ENCODE measurements around the gene MAPKAPK3. TPM values are rescaled to one million over a fixed set of nuclear protein-coding genes. Genes with fewer than 3 reads are reported as not detected.

Gene MAPKAPK3
- total and polyA plus RNA-seq, 2 experiments from 2014 or later: 33.2 to 72.1 TPM

- Histone ChIP-seq H3K4me2 (ENCODE audit: unreplicated experiment) (peak overlapping the region; percentile 40), H3K9me3 (ENCODE audit: low read depth) (no peaks in the 10 kb centered on the region), H3F3A (ENCODE audit: insufficient read depth) (peaks cover 26% of the 10 kb centered on the region), H3K9me2 (ENCODE audit: insufficient read depth) (no peaks in the 10 kb centered on the region), H3K27ac (no peak overlapping the region), H3K9ac (no peak overlapping the region), H4K20me1 (ENCODE audit: insufficient read depth) (no peaks in the 10 kb centered on the region), H3K27me3 (replicated peaks; ENCODE audit: insufficient read depth) (no peaks in the 10 kb centered on the region), H3K4me3 (no peak overlapping the region), H3K79me2 (ENCODE audit: insufficient read depth) (peaks cover 47% of the 10 kb centered on the region), H3K4me1 (ENCODE audit: insufficient read depth) (peaks cover 57% of the 10 kb centered on the region), H3K36me3 (ENCODE audit: low read depth) (no peaks in the 10 kb centered on the region), H2AFZ (no peak overlapping the region)
- peak; percentile 77 for DNase-seq
- in situ Hi-C loops (cut with MboI): loop anchor here (10.0 kb wide), 1 partner anchor 751 kb away; no protein-coding TSS in a partner anchor
- WGBS, 2 experiments (ENCODE audit: low coverage in 1 of 2, low lambda C conversion rate in 2 of 2, missing lambda C conversion rate in 2 of 2): 31 to 41% methylated on average over 6 of the region's 6 CpGs
- TF ChIP-seq EZH2phosphoT487 (IDR thresholded peaks at IDR 0.05; ENCODE audit: insufficient read depth, low read depth) (no peak), EZH2 (IDR thresholded peaks at IDR 0.05; ENCODE audit: insufficient read depth, poor library complexity, severe bottlenecking) (no peak)
Measured at GRCh38 chr3:50623840-50624474, 7.0 kb downstream of the MAPKAPK3 start.

DNA sequence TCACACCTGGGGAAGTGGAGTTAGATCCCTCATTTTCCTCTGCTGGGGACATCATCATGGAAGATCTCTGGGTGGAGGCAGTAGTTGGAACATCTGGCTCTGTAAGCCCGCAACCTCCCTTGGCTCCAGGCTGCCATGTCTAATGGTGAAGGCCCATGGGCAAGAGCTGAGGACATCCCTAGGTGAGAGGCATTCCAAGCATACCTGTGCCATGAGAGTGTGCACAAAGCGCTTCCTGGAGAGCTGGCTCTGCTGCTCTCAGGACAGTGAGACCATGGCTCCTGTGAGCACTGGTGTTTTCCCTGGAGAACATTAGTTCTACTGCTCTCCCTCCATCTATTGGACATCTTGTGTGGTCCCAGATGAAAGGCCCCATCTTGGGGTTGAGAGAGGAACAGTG, 7.7 kb downstream of the MAPKAPK3 start:
- Histone ChIP-seq H3K36me3 (ENCODE audit: low read depth) (no peaks in the 10 kb centered on the region), H3K4me1 (ENCODE audit: insufficient read depth) (peaks cover 57% of the 10 kb centered on the region), H3K9ac (no peak overlapping the region), H3K9me3 (ENCODE audit: low read depth) (no peaks in the 10 kb centered on the region), H2AFZ (no peak overlapping the region), H3K9me2 (ENCODE audit: insufficient read depth) (no peaks in the 10 kb centered on the region), H3K27ac (no peak overlapping the region), H4K20me1 (ENCODE audit: insufficient read depth) (no peaks in the 10 kb centered on the region), H3K27me3 (replicated peaks; ENCODE audit: insufficient read depth) (no peaks in the 10 kb centered on the region), H3K4me3 (no peak overlapping the region), H3F3A (ENCODE audit: insufficient read depth) (peaks cover 26% of the 10 kb centered on the region), H3K79me2 (ENCODE audit: insufficient read depth) (peaks cover 49% of the 10 kb centered on the region), H3K4me2 (ENCODE audit: unreplicated experiment) (peak overlapping the region; percentile 9)
- no peak for DNase-seq
- in situ Hi-C loops (cut with MboI): loop anchor here (10.0 kb wide), 1 partner anchor 750 kb away; no protein-coding TSS in a partner anchor
- 96 to 100% methylated on average over 2 of the region's 2 CpGs for WGBS, 2 experiments (ENCODE audit: low coverage in 1 of 2, low lambda C conversion rate in 2 of 2, missing lambda C conversion rate in 2 of 2)
- TF ChIP-seq EZH2phosphoT487 (IDR thresholded peaks at IDR 0.05; ENCODE audit: insufficient read depth, low read depth): no peak
- no peak for TF ChIP-seq EZH2 (IDR thresholded peaks at IDR 0.05; ENCODE audit: insufficient read depth, poor library complexity, severe bottlenecking)

DNA sequence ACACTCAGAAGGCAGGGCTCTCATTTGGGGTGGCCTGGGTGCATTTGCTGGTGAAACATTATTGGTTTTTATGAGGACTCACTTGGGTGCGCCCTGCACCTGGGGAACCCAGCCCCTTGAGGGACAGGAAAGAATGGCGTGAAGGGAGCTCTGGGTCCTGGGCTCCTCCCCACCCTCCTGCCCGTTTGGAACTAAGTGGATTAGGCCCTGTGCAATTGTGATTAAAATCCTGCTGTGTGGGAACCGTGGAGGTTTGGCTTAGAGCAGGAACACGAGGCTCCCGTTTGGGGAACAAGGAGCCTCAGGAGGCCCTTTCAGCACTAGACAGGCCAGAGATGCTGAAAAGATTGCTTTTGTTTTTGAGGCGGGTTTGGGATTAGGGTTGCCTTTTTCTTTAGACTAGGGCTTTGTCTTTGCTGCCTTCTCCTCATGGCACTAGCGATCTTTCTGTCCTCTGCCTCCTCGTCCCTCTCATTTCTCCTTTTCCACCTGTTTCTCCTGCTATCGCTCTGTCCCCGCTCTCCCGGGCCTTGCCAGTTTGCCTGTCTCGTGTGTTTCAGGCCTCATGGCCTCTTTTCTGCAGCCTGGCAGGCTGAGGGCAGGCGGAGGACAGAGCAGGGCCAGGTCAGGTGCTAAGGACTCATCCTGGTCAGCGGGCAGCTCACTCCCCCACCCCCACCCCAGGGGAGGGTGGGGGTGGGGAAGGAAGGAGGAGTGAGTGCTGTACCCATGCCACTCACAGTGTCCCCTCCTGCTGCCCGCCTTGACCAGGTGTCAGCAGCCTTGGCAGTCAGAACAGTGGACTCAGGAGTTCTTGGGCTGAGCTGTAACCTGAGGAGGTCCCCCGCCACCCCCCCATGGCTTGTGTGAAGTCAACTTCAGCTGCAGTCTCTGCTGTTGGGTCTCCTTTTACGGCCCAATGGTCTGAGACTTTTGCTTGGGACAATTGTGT, 8.6 kb downstream of the MAPKAPK3 start:
- Histone ChIP-seq H3K79me2 (ENCODE audit: insufficient read depth) (peaks cover 49% of the 10 kb centered on the region), H3F3A (ENCODE audit: insufficient read depth) (peaks cover 26% of the 10 kb centered on the region), H3K4me3 (no peak overlapping the region), H2AFZ (no peak overlapping the region), H3K9me3 (ENCODE audit: low read depth) (no peaks in the 10 kb centered on the region), H3K4me1 (ENCODE audit: insufficient read depth) (peaks cover 49% of the 10 kb centered on the region), H3K4me2 (ENCODE audit: unreplicated experiment) (no peak overlapping the region), H3K9ac (no peak overlapping the region), H3K9me2 (ENCODE audit: insufficient read depth) (no peaks in the 10 kb centered on the region), H4K20me1 (ENCODE audit: insufficient read depth) (no peaks in the 10 kb centered on the region), H3K27ac (no peak overlapping the region), H3K36me3 (ENCODE audit: low read depth) (no peaks in the 10 kb centered on the region), H3K27me3 (replicated peaks; ENCODE audit: insufficient read depth) (no peaks in the 10 kb centered on the region)
- 85 to 87% methylated on average over 15 to 18 of the region's 18 CpGs for WGBS, 2 experiments (ENCODE audit: low coverage in 1 of 2, low lambda C conversion rate in 2 of 2, missing lambda C conversion rate in 2 of 2)
- DNase-seq: no peak
- TF ChIP-seq EZH2phosphoT487 (IDR thresholded peaks at IDR 0.05; ENCODE audit: insufficient read depth, low read depth) (no peak), EZH2 (IDR thresholded peaks at IDR 0.05; ENCODE audit: insufficient read depth, poor library complexity, severe bottlenecking) (no peak)
- in situ Hi-C loops (cut with MboI): loop anchor here (10.0 kb wide), 1 partner anchor 749 kb away; no protein-coding TSS in a partner anchor

DNA sequence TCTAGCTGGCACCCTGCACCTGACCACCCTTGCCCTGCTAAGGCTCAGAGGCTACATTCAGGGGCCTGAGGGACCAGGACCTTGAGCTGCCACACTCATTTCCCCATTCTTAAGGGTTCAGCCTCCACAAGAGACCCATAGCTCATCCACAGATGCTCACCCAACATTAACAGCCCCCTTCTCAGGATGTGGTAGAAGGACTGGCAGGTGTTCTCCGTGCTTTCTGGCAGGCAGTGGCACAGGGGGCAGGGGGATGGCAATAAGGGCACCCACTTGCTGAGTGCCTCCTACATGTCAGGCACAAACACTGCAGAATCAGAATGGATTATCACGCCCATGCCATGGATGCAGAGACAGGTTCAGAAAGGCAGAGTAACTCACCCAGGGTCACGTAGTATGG, 9.4 kb downstream of the MAPKAPK3 start:
- H3K9ac ChIP-seq: no peak overlapping the region
- peaks cover 55% of the 10 kb centered on the region for H3K79me2 ChIP-seq (ENCODE audit: insufficient read depth)
- in situ Hi-C loops (cut with MboI): loop anchor here (10.0 kb wide), 1 partner anchor 748 kb away; no protein-coding TSS in a partner anchor
- peaks cover 26% of the 10 kb centered on the region for H3F3A ChIP-seq (ENCODE audit: insufficient read depth)
- no peaks in the 10 kb centered on the region for H3K9me3 ChIP-seq (ENCODE audit: low read depth)
- H3K27me3 ChIP-seq (replicated peaks; ENCODE audit: insufficient read depth): no peaks in the 10 kb centered on the region
- TF ChIP-seq EZH2 (IDR thresholded peaks at IDR 0.05; ENCODE audit: insufficient read depth, poor library complexity, severe bottlenecking): no peak
- no peak for TF ChIP-seq EZH2phosphoT487 (IDR thresholded peaks at IDR 0.05; ENCODE audit: insufficient read depth, low read depth)
- no peak overlapping the region for H2AFZ ChIP-seq
- H3K36me3 ChIP-seq (ENCODE audit: low read depth): no peaks in the 10 kb centered on the region
- no peak for DNase-seq
- H3K27ac ChIP-seq: no peak overlapping the region
- no peaks in the 10 kb centered on the region for H4K20me1 ChIP-seq (ENCODE audit: insufficient read depth)
- peaks cover 48% of the 10 kb centered on the region for H3K4me1 ChIP-seq (ENCODE audit: insufficient read depth)
- no peaks in the 10 kb centered on the region for H3K9me2 ChIP-seq (ENCODE audit: insufficient read depth)
- WGBS, 2 experiments (ENCODE audit: low coverage in 1 of 2, low lambda C conversion rate in 2 of 2, missing lambda C conversion rate in 2 of 2): 87 to 93% methylated on average over 3 of the region's 3 CpGs
- no peak overlapping the region for H3K4me3 ChIP-seq
- no peak overlapping the region for H3K4me2 ChIP-seq (ENCODE audit: unreplicated experiment)

All from GM23248 (cell line).